KG1 (cell line): Measurements from ENCODE around the gene SP9.

Experiments used
- DNase-seq: peaks from one replicate; lab custom pipeline; 2025; lab: John Stamatoyannopoulos, UW

Gene SP9

GRCh38 chr2:174333372-174334277 lies 1.1 kb upstream of the SP9 start:
- no peak for DNase-seq

DNA sequence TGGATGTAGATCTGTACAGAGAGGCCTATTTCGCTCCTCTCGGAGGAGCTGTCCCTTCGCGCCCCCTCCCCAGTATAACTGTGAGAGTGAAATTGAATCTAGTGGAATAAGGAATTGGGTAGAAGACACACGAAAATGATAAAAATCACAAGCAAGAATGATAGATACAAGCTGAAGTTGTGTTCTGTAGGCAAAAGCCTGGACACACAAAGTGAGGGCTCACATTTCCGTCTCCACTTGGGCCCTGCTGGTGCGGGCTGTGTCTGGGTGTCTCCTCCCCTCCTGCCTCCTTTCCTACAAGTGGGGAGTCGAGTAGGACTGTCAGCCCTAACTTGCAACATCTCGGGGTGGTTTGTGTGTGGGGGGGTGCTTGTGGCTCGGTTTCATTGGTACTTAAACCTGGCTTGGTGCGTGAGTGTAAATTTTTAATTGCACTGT lies 457 bp upstream of the SP9 start:
- no peak for DNase-seq

- DNase-seq: no peak
Measured at GRCh38 chr2:174335254-174335987, 667 bp downstream of the SP9 start.

DNA sequence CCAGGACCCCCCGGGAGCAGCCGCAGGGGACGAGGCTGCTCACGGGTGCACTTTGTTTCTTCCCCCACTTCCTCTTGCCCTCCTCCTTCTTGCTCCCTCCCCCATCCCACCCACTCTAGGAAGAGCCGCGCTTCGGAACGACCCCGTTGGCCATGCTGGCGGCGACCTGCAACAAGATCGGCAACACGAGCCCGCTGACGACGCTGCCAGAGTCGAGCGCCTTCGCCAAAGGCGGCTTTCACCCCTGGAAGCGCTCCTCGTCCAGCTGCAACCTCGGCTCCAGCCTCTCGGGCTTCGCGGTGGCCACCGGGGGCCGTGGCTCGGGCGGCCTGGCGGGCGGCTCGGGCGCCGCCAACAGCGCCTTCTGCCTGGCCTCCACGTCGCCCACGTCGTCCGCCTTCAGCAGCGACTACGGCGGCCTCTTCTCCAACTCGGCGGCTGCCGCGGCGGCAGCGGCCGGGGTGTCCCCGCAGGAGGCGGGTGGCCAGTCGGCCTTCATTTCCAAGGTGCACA lies 1.3 kb downstream of the SP9 start:
- DNase-seq: no peak

- no peak for DNase-seq
Measured at GRCh38 chr2:174336501-174337336, 2.0 kb downstream of the SP9 start.

GRCh38 chr2:174337337-174338146 lies 2.8 kb downstream of the SP9 start:
- peak; percentile 41 for DNase-seq

GRCh38 chr2:174338147-174338605 lies 3.4 kb downstream of the SP9 start:
- no peak for DNase-seq

GRCh38 chr2:174338671-174339560 lies 4.2 kb downstream of the SP9 start:
- no peak for DNase-seq

- no peak for DNase-seq
Measured at GRCh38 chr2:174339561-174340399, 5.0 kb downstream of the SP9 start.

DNA sequence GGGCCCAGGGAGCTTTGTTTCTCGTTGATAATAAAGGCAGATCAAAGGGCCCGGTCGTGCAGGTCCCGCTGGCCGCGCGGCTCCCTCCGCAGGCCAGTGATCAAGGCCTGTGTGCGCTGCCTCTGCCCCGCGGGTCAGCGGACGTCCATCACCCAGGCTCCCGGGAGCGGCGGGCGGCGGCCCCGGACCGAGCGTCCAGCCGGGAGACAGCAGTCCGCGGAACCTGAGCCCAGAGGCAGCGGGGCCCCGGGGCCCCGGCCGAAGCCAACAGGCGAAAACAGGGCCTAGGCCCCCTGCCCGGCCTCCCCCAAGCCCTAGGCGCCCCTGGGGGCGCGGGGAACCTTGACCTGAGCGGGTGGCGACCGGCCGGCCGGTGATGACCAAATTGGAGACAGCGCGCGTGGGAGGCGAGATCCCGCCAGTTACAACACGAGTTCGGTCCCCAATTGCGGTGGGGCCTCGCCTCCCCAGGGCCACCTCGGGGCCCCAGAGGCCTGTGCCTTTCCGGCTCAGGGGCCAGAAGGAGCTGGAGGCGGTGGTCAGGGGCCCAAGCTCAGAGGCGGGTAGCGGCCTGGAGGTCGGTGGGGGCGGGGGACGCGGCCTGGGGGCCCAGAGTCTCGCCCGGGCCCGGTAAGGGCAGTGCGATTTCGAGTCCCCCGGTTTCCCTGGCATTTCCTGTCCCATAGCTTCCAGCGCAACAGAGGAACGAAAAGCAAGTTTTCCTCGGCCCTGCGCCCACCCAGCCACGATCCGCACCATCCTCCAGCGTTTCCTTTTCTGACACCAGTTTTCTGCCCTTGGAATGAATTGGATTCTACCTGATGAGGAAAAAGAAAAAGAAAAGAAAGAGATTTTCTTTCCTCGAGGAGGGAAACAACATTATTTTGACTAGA lies 5.9 kb downstream of the SP9 start:
- DNase-seq: no peak

DNA sequence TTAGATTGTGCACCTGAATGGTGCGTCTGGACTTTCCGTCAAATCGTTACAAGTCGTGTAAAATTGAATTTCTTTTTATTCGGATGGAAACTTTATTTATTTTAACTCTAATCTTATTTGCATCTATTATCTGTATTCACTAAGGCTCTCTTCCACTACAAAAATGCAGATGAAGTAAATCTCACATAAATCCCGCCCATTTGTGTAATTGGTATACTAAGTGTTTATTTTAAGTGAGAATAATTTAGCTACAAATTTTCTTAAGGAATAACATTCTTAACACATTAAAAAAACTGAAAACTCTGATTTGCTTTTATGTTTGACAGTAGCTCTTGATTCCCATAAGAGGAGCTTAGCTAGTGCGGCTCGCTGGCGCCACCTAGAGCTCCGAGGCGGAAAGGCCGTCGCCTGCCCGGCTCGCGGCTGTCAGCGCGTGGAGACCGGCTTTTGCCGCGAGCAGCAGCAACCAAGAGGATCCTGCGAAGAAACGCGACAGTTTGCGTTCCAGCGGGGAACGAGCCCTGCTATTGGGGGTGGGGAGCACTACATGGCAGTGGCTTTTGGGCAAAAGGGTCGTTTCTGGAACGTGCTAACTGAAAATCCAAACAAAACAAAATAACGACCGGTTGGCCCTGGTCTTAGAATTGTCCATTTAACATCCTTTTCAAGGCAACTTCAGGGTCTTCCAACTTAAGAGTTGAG lies 6.7 kb downstream of the SP9 start:
- DNase-seq: peak; percentile 79

GRCh38 chr2:174341995-174342685 lies 7.4 kb downstream of the SP9 start:
- no peak for DNase-seq

DNA sequence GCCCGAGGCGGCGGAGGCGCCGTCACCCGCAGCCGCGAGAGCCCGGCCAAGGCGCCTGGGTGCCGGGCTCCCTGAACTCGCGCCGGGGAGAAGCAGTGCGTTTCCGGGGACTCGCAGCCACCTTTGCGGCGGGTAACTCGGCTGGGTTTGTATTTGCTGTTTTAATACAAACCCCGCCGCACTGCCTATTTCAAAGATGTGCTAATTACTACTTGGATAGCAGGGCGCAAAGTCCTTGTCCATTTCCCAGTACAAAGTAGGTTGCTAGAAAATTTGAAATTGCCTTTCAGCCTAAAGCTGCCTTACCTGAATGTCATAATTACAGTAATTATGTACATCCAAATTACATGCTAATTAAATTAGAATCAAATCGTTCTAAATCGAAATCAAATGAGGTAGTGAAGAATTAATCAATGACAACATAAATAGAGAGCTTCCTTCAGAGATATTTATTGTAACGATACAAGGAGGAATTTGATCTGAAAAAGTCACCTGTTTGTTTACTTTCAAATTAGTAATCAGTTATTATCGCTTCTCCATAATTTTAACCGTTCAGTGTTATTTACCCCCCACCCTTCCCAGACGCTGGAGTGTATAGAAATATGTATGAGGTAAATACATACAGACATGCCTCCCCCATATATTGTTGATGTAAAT lies 8.1 kb downstream of the SP9 start:
- no peak for DNase-seq

DNA sequence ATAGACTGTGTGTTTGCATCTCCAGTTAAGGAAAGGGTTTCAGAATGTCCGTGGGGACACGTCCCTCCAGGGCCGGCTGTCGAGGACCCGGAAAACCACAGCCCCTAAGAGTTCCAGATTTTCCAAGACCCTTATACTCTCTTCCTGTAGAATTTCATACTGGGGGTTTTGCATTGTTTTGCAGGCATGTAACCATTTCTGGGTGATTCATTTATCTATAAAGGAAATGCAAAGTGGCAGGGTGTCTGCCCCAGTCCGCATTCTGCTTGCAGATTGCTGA lies 8.5 kb downstream of the SP9 start:
- DNase-seq: no peak

DNA sequence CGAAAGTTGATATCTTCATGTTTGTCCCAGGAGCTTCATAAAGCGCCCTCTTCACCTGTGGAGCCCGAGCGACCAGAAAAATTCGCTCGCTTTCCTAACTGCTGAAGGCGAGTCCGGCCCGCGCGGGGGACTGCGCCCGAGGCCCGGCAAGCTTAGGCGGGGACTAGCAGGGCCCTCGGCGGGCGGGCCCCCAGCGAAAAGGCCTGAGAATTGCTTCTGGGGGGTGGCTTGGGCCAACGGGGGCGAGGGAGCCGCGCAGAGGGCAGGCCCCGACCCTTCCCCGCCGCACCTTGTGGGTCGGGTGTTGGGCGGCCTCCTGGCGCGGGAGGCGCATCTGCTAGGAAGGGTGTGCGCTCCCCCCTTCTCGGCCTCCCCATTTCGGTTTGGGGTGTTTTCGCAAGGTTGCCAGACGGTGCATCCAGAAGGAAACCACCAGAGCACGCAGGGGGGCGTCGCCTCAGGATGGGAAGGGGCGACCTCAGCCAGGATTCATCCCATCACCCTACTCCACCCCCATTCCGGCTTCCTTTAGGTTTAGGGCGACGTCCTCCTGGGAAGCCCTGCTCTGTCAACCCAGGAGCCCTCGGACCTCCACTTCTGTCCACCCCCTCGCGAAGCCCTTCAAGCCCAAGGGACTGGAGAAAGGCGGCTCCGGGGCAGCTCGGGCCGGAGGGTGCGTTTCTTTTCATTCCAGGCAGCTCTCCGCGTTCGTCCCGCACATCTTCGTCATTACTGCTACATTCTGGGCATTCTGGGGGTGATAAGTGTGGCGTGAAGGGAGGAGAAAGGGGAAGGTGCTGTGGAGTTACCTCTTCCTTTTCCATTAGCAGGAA lies 9.1 kb downstream of the SP9 start:
- DNase-seq: no peak
